H4 (cell line): ENCODE results near the gene TAPT1. TPM values are rescaled to one million over a fixed set of nuclear protein-coding genes. Genes with fewer than 3 reads are reported as not detected.
"Not testable (repeated sequence)": the region's sequence is repeated elsewhere in the genome, so short reads cannot be mapped to it uniquely, and the experiment has no call there.

Source experiments
- DNase-seq: peaks from one replicate; pipeline ENCODE4 v3.0.0-alpha.2; 2015; ENCODE audit warnings: low spot score
- total RNA-seq: library from RNA; depleted of rRNA; stranded (reverse); fragments of >200 nt; shearing (Covaris generic); gene quantifications from 2 replicates; pipeline ENCODE4 v1.2.3, GENCODE V29; 2014

Gene TAPT1
- total RNA-seq, 1 experiment from 2014 or later, result 18.6 TPM

- peak; percentile 11 for DNase-seq
Measured at GRCh38 chr4:16213121-16213520, 13.2 kb downstream of the TAPT1 start.

DNA sequence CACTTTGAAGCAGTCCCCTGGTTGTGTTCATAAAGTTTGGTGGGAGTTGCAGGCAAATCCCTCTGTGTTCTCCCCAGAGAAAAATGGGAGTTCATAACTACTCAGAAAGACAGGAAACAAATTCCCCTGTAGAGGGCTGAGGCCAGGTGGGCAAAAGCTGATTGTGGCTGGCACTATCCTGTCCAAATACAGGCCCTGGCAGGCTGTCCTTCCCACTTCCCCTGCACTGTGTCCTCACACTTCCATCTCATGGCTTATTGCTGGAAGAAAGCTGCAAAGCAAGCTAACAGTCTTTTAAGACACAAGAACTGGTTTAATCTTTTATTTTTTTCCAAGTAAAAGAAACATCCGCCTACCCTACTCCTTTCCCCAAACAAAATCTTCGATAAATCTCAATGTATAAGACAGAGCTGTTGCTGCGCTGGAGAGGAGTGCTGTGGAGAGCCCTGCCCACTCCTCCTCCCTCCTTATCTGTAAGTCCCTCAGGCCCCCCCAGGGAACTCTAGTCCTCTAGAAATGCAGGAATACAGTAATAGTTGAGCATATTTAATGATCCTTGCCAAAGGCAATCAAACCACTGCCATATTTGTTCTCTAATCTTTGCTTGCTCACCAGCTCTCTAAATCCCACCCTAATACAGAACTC, 14.0 kb downstream of the TAPT1 start:
- DNase-seq, result no peak

- no peak for DNase-seq
Measured at GRCh38 chr4:16207409-16207808, 18.9 kb downstream of the TAPT1 start.

- DNase-seq, result no peak
Measured at GRCh38 chr4:16206848-16207247, 19.4 kb downstream of the TAPT1 start.

DNA sequence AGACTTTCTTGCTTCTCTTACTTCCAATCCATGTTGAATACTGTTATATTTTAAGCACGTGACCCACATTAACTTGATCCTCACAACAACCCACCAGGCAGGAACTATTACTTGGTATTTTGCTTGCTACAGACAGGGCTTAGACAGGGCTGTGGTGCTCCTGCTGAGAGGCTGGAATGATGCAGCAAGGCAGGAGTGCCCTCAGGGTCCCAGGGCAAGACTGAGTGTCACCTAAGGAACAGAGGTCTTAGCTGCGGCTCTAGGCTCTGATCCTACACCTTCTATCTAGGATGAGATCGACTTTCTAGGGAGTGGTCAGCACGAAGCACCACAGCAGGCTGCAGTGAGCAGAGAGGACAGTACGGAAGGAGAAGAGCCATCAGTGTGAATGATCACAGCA, 20.0 kb downstream of the TAPT1 start:
- no peak for DNase-seq

DNA sequence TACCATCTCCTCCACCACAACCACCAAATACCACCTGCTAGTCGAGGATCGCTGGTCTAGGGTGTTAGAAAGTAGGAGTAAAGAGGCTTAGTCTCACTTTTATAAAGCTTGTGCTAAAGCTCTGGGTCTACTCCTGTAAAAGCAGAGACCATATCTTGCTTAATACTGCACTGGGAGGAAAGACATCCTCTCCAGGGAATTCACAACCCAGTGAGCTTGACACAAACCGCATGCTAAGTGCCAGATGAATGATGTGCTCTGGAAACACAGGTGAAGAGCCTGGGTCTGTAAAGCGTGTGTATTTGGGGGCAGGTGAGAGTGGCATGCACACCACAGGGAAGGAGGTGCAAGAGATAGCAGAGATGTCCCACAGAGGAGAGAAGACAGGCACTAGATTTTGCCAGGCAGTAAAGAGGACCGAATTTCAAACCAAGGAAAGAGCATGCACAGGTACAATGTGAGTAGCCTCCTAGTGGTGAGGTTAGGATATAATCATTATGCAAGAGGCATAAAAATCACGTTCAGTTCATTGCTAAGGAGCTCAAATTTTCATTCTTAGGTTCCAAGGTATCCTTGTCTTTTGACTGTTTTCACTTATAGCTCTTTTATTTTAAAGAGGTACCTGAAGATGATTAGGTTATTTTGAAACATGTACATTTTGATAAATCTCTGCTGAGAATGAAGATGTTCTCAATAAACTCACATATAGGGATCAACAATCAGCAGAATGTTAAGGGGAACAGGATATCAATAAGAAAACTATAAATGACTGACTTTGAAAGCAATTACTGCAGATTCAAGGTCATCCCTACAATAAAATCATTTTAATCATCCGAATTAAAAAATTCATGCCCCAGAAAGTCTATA, 20.7 kb downstream of the TAPT1 start:
- peak; percentile 51 for DNase-seq

DNA sequence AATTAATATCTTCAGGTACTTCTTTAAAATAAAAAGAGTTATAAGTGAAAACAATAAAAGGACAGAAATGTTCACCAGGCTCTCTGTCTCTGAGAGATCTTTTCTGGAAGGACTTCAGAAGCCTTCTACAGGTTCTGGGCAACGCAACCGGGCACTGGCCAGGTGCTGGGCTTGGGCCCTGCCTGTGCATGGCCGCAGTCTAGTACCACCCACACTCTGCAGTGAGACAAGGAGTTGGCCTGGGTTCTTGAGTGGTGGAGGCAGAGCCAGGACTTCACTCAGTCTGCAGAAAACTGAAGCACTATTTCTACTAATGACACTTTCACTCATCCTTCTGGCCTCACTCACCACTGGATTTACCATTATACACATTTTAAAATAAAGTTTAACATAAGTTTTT, 21.8 kb downstream of the TAPT1 start:
- no peak for DNase-seq

GRCh38 chr4:16203083-16203482, 23.2 kb downstream of the TAPT1 start:
- DNase-seq, result no peak

DNA sequence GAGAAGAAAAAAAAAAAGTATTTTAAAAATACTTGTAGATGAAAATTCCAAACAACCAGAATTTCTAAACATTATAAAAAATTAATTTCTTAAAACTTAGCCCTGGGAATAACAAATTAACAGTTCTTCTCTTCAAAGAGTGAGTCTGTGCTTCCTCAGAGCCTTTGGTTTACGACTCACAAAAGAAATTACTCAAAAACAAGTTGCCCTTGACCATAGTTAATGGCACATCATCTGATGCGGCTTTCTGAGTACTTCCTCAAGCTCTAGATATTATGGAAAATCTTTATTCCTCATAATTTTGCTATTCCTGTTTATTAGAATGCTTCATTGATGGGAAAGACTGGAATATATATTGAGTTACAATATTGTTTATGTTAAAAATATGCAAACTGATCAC, 23.7 kb downstream of the TAPT1 start:
- DNase-seq, result no peak

- peak; percentile 24 for DNase-seq
Measured at GRCh38 chr4:16199093-16199492, 27.2 kb downstream of the TAPT1 start.

DNA sequence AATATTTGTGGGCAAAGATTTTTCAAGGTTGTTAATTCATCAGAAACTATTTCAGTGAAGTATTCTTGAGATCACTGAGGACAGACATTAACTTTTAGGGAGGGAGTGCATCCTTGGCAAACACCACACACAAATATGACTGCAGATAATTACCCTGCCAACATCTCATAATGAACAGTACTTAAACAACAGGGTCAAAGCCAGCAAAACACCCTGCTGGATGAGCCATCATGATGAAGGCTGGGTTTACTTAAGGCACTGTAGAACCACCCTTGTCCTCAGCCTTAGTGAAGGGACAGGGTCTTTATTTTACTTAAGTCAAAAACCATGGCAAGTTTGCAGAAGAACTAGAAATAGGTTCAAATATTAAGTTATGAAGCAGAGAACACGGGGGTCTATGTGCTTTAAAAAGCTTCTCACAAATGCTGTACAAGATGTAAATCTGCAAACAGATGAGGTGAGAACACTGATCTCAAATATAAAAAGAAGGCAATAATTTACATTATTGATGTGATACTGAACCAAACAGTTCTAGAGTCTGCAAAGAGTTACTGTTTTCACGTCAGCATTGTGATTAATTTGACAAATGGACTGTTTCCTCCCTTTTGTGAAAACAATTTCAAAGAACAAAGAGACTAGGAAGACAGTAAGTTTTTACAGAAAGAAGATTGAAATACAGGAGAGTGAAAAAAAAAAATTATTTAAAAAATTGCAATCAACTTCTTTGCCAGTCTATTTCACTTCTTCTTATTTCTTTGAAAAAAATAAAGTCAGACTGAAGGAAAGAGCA, 28.2 kb downstream of the TAPT1 start:
- no peak for DNase-seq

DNA sequence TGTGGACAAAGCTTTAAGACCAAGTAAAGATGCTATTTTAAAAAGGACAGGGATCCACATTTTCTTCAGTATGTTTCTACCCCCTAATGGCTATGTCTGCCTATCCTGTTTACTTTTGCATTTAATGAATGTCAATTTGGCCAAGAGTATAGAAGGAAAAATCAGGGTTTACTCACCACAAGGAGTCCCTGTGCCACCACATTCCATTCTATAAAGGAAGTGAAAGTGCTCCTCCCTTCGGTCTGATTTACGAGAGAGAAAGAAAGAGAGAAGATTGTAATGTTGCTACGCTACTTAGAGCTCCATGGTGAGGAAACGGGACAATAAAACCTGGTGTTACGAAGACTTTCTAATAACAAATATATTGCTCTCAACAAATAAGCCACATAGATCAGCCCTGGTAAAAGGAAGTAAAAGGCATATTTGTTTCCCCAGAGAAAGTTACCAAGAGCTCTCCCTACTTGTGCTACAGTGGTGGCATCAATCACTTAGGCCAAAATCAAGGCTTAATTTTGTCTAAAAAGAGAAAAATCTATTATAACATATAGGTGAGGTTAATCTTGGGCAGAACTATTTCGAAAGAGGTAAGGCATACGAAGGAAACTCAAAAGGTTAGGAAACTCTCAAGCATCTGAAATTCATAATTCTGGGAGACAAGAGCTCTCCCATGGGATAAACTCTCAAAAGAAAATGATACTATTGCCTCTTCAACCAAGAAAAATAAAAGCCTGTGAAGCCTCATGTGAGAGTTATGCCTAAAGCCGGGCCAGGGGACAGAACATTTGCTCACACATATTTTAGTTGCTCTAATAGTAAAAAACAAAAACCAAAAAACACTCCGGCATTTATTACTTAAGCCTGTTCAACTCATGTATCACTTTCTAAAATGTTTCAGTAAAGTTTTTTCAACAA, 29.5 kb downstream of the TAPT1 start:
- peak; percentile 93 for DNase-seq

GRCh38 chr4:16195209-16195608, 31.1 kb downstream of the TAPT1 start:
- DNase-seq, result no peak

GRCh38 chr4:16194798-16195197, 31.5 kb downstream of the TAPT1 start:
- not testable (repeated sequence) for DNase-seq

DNA sequence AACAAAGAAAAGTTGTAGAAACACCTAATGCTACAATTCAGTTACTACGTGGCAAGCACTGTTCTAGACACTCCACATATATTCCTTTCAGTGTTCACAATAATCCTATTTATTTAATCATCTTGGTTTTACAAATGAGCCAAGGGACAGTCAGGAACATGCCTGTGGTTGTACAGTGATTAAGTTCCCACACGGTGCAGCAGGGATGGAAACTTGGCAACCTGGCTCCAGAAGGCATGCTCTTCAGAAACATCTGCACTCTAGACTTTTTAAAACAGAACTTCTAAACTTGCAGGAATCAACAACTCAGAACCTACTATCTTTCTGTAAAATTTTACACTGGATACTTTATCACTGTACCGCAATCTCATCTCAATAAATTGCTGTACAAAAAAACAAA, 32.1 kb downstream of the TAPT1 start:
- peak; percentile 35 for DNase-seq

DNA sequence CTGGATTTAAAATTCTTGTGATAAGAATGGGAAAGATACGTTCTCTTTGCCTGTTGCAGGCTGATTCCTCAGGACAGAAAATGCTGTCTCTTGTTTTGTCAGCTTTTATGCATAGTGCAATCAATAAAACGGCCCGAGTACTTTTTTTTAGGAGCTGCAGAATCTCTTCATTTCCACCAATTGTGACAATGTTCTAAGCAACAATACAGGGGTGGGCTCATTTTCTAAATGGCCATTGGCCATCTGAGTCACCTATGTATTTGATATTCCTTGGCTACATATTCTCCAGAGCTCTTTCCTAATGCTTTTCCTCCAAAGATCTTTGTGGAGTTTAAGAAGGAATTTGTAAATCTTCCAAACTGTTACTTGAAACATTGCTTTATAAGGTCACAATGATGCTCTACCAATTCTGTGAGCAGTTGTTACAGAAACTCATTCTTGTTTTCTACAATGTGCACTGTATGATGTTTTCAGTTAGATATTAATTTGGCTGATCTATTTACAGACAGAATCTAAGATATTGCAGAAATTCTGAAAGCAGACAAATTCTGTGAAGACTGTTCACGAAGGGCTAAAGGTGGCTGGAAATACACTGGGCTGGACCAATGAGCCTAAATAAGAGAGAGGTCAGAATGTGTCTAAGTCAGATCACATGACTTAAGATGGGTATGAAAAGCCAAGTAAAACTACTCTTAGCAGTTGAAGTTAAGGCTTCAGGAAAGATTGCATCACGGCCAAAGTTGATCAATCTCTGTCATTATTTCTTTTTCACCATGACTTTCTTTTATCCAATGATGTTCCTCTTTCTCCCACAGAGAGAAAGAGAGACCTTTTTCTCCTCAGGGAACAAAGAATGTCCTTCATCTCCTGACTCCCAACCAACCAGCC, 33.4 kb downstream of the TAPT1 start:
- no peak for DNase-seq

DNA sequence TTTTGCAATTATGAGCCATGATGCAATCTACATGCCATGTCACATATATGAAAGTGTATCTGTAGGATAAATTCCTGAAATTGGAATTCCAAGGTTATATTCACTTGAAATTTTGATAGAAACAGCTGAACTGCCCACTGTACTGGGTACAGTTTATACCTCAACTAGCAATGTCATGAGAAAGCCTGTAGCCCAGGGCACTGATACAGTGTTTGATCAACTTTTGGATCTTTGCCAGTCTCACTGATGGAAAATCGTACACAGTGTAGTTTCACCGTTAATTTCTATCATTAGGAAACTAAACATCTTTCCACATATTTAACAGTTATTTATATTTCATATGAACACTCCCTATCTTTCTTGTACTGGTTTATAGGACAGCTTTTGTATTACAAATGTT, 34.2 kb downstream of the TAPT1 start:
- no peak for DNase-seq

DNA sequence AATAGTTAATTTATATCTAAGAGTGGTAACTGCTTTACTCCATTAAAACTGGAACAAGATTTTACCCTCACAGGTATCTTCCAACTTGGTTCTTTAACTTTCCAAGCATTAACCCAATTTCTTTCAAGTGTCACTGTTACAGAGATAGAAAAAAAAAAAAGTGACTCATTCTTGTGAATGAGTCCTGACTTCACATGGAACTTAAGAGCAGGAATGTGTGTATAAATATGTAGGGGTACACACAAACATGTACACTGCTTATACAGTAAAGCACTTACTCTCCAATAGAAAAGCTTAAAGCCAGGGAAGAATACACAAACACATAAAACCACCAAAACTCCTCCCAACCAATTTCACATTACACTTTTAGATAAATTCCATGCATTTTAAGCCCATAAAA, 38.8 kb downstream of the TAPT1 start:
- no peak for DNase-seq

- DNase-seq, result no peak
Measured at GRCh38 chr4:16186986-16187385, 39.3 kb downstream of the TAPT1 start.

- DNase-seq, result no peak
Measured at GRCh38 chr4:16183604-16184003, 42.7 kb downstream of the TAPT1 start.
